Mesothelial cell of epicardium (in vitro differentiated cells): ENCODE results near the gene ZNF655. TPM values are rescaled to one million over a fixed set of nuclear protein-coding genes. Genes with fewer than 3 reads are reported as not detected.

ENCODE experiments used
- DNase-seq, 2 experiments: peaks; one replicate each; pipeline ENCODE4 v3.0.0; 2021; ENCODE audit warnings: low spot score in 2 of 2; ENCODE audit not compliant: unreplicated experiment in 2 of 2
- H3K27ac Mint-ChIP-seq: 2 replicates; pipeline ENCODE4 v1.8.0; 2021; ENCODE audit warnings: mixed read lengths
- H3K27me3 Mint-ChIP-seq: 2 replicates; pipeline ENCODE4 v1.8.0; 2021; ENCODE audit warnings: low read depth, mixed read lengths
- H3K36me3 Mint-ChIP-seq: 2 replicates; pipeline ENCODE4 v1.8.0; 2021; ENCODE audit warnings: mixed read lengths
- H3K4me1 Mint-ChIP-seq: 2 replicates; pipeline ENCODE4 v1.8.0; 2021; ENCODE audit warnings: mixed read lengths
- H3K4me3 Mint-ChIP-seq: 2 replicates; pipeline ENCODE4 v1.8.0; 2021; ENCODE audit warnings: mild to moderate bottlenecking, moderate library complexity, mixed read lengths
- H3K9me3 Mint-ChIP-seq: 2 replicates; pipeline ENCODE4 v1.8.0; 2021; ENCODE audit warnings: mixed read lengths
- total RNA-seq: library from RNA; stranded (reverse); gene quantifications from 3 replicates; pipeline ENCODE4 v1.2.1, GENCODE V29; 2021
- TF ChIP-seq, protein P1 (sequence below): fragments of 200-600 bp; sonication (generic); IDR thresholded peaks from one replicate; pipeline ENCODE4 v1.5.0; 2021; ENCODE audit warnings: antibody characterized with exemption; ENCODE audit not compliant: unreplicated experiment

Gene ZNF655
- total RNA-seq, 1 donor from 2014 or later, result 84.7 TPM

GRCh38 chr7:99622596-99622995, 64.2 kb downstream of the ZNF655 start:
- TF ChIP-seq, protein P1, sequence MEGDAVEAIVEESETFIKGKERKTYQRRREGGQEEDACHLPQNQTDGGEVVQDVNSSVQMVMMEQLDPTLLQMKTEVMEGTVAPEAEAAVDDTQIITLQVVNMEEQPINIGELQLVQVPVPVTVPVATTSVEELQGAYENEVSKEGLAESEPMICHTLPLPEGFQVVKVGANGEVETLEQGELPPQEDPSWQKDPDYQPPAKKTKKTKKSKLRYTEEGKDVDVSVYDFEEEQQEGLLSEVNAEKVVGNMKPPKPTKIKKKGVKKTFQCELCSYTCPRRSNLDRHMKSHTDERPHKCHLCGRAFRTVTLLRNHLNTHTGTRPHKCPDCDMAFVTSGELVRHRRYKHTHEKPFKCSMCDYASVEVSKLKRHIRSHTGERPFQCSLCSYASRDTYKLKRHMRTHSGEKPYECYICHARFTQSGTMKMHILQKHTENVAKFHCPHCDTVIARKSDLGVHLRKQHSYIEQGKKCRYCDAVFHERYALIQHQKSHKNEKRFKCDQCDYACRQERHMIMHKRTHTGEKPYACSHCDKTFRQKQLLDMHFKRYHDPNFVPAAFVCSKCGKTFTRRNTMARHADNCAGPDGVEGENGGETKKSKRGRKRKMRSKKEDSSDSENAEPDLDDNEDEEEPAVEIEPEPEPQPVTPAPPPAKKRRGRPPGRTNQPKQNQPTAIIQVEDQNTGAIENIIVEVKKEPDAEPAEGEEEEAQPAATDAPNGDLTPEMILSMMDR, result no peak
- Mint-ChIP-seq H3K9me3 (no peaks in the 10 kb centered on the region), H3K4me3 (no peak overlapping the region), H3K4me1 (peaks cover 14% of the 10 kb centered on the region), H3K27me3 (no peaks in the 10 kb centered on the region), H3K36me3 (peaks cover 56% of the 10 kb centered on the region), H3K27ac (no peak overlapping the region)
- no peak for DNase-seq

GRCh38 chr7:99623091-99623693, 64.8 kb downstream of the ZNF655 start:
- Mint-ChIP-seq H3K4me1 (peaks cover 8% of the 10 kb centered on the region), H3K27me3 (no peaks in the 10 kb centered on the region), H3K4me3 (no peak overlapping the region), H3K9me3 (no peaks in the 10 kb centered on the region), H3K27ac (no peak overlapping the region), H3K36me3 (peaks cover 56% of the 10 kb centered on the region)
- no peak for DNase-seq
- TF ChIP-seq, protein P1, result no peak

GRCh38 chr7:99623702-99624447, 65.4 kb downstream of the ZNF655 start:
- Mint-ChIP-seq H3K27me3 (no peaks in the 10 kb centered on the region), H3K36me3 (peaks cover 61% of the 10 kb centered on the region), H3K4me3 (no peak overlapping the region), H3K4me1 (peaks cover 2% of the 10 kb centered on the region), H3K27ac (no peak overlapping the region), H3K9me3 (no peaks in the 10 kb centered on the region)
- TF ChIP-seq, protein P1, result no peak
- DNase-seq, result no peak

GRCh38 chr7:99624484-99624883, 66.0 kb downstream of the ZNF655 start:
- H3K4me1 Mint-ChIP-seq, result no peaks in the 10 kb centered on the region
- peaks cover 58% of the 10 kb centered on the region for H3K36me3 Mint-ChIP-seq

DNA sequence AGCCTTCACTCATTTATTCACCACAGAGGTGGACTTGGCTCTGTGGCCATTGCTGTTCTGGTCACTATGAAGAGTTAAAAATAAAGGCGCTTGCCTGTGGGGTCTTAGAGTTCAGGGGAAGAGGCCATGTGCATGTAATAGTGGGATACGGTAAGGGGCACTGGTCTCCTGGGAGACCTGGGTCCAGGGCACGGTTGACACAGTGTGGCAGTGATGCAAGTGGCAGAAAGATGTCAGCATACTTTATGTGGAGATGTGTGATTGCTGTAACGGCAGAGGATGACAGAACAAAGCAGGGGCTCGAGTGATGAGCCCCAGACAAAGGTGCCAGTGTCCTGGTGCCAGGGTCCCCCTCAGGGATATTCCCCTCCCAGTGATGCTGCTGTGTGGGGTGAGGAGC, 66.9 kb downstream of the ZNF655 start:
- no peaks in the 10 kb centered on the region for H3K9me3 Mint-ChIP-seq
- no peaks in the 10 kb centered on the region for H3K27me3 Mint-ChIP-seq
- no peak overlapping the region for H3K4me3 Mint-ChIP-seq
- no peak overlapping the region for H3K27ac Mint-ChIP-seq
- DNase-seq, result no peak
- H3K36me3 Mint-ChIP-seq, result peaks cover 54% of the 10 kb centered on the region
- TF ChIP-seq, protein P1, result no peak
- H3K4me1 Mint-ChIP-seq, result no peaks in the 10 kb centered on the region

More at GRCh38 chr7:99624484-99624883, 66.0 kb downstream of the ZNF655 start:
- TF ChIP-seq, protein P1, result no peak
- H3K27me3 Mint-ChIP-seq, result no peaks in the 10 kb centered on the region
- H3K9me3 Mint-ChIP-seq, result no peaks in the 10 kb centered on the region
- no peak overlapping the region for H3K4me3 Mint-ChIP-seq
- H3K27ac Mint-ChIP-seq, result no peak overlapping the region
- no peak for DNase-seq
